Measurements from ENCODE around the gene VIPR2. TPM values are rescaled to one million over a fixed set of nuclear protein-coding genes. Genes with fewer than 3 reads are reported as not detected.
A peak's percentile ranks its signal among the peaks of the same experiment; 100 is the strongest.

Gene VIPR2
- total RNA-seq, 6 donors from 2014 or later: 0.30 to 0.74 (median 0.40) TPM; not detected in 3

- no peak overlapping the region for H3K27ac ChIP-seq
- no peak for DNase-seq
- H3K4me3 ChIP-seq: no peak overlapping the region
- 84 to 89% methylated on average over 24 to 26 of the region's 26 CpGs for WGBS, 2 donors
- H3K9me3 ChIP-seq: no peaks in the 10 kb centered on the region
- no peak for ATAC-seq (ENCODE audit: low FRiP score in 2 of 2)
- H3K36me3 ChIP-seq: no peaks in the 10 kb centered on the region
- TF ChIP-seq POLR2A (IDR thresholded peaks at IDR 0.05) (no peak), POLR2AphosphoS5 (IDR thresholded peaks at IDR 0.05) (no peak), EP300 (IDR thresholded peaks at IDR 0.05) (no peak)
- TF ChIP-seq, protein P1, sequence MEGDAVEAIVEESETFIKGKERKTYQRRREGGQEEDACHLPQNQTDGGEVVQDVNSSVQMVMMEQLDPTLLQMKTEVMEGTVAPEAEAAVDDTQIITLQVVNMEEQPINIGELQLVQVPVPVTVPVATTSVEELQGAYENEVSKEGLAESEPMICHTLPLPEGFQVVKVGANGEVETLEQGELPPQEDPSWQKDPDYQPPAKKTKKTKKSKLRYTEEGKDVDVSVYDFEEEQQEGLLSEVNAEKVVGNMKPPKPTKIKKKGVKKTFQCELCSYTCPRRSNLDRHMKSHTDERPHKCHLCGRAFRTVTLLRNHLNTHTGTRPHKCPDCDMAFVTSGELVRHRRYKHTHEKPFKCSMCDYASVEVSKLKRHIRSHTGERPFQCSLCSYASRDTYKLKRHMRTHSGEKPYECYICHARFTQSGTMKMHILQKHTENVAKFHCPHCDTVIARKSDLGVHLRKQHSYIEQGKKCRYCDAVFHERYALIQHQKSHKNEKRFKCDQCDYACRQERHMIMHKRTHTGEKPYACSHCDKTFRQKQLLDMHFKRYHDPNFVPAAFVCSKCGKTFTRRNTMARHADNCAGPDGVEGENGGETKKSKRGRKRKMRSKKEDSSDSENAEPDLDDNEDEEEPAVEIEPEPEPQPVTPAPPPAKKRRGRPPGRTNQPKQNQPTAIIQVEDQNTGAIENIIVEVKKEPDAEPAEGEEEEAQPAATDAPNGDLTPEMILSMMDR (IDR thresholded peaks at IDR 0.05): no peak
- H3K27me3 ChIP-seq: no peaks in the 10 kb centered on the region
- H3K4me1 ChIP-seq: peaks cover 4 to 15% (median 10%) of the 10 kb centered on the region in 4 donors
Measured at GRCh38 chr7:159028508-159029401, 115.9 kb downstream of the VIPR2 start.

GRCh38 chr7:159027789-159028507 lies 116.7 kb downstream of the VIPR2 start:
- peak in 1 of 2 donors; percentile 47 for DNase-seq
- WGBS, 2 donors: 64 to 66% methylated on average over 12 to 22 of the region's 22 CpGs
- H3K4me3 ChIP-seq: no peak overlapping the region
- H3K4me1 ChIP-seq: peaks cover 4 to 15% (median 10%) of the 10 kb centered on the region in 4 donors
- TF ChIP-seq POLR2A (IDR thresholded peaks at IDR 0.05) (no peak), EP300 (IDR thresholded peaks at IDR 0.05) (no peak), POLR2AphosphoS5 (IDR thresholded peaks at IDR 0.05) (no peak)
- TF ChIP-seq, protein P1 (IDR thresholded peaks at IDR 0.05): no peak
- no peak for ATAC-seq (ENCODE audit: low FRiP score in 2 of 2)
- no peak overlapping the region for H3K27ac ChIP-seq
- no peaks in the 10 kb centered on the region for H3K36me3 ChIP-seq
- H3K27me3 ChIP-seq: no peaks in the 10 kb centered on the region
- H3K9me3 ChIP-seq: no peaks in the 10 kb centered on the region

- Histone ChIP-seq H3K27ac (no peak overlapping the region), H3K27me3 (no peaks in the 10 kb centered on the region), H3K9me3 (no peaks in the 10 kb centered on the region), H3K36me3 (no peaks in the 10 kb centered on the region), H3K4me3 (no peak overlapping the region), H3K4me1 (peaks cover 4 to 15% (median 10%) of the 10 kb centered on the region in 4 donors)
- DNase-seq (no peak), ATAC-seq (ENCODE audit: low FRiP score in 2 of 2) (no peak)
- TF ChIP-seq POLR2AphosphoS5 (IDR thresholded peaks at IDR 0.05) (no peak), EP300 (IDR thresholded peaks at IDR 0.05) (no peak), POLR2A (IDR thresholded peaks at IDR 0.05) (no peak)
- TF ChIP-seq, protein P1 (IDR thresholded peaks at IDR 0.05): no peak
- 63 to 71% methylated on average over 20 to 21 of the region's 22 CpGs for WGBS, 2 donors
Measured at GRCh38 chr7:159027056-159027788, 117.4 kb downstream of the VIPR2 start.

GRCh38 chr7:159026271-159027055 lies 118.2 kb downstream of the VIPR2 start:
- Histone ChIP-seq H3K27ac (no peak overlapping the region), H3K9me3 (no peaks in the 10 kb centered on the region), H3K27me3 (no peaks in the 10 kb centered on the region), H3K4me3 (no peak overlapping the region), H3K36me3 (no peaks in the 10 kb centered on the region), H3K4me1 (peaks cover 4 to 15% (median 10%) of the 10 kb centered on the region in 4 donors)
- TF ChIP-seq POLR2AphosphoS5 (IDR thresholded peaks at IDR 0.05) (no peak), POLR2A (IDR thresholded peaks at IDR 0.05) (no peak), EP300 (IDR thresholded peaks at IDR 0.05) (no peak)
- TF ChIP-seq, protein P1 (IDR thresholded peaks at IDR 0.05): no peak
- 63 to 71% methylated on average over 32 to 33 of the region's 33 CpGs for WGBS, 2 donors
- ATAC-seq (ENCODE audit: low FRiP score in 2 of 2) (no peak), DNase-seq (no peak)
